ENCODE data around the gene CLTB. TPM values are rescaled to one million over a fixed set of nuclear protein-coding genes. Genes with fewer than 3 reads are reported as not detected.

The CLTB gene
- total RNA-seq, 4 donors from 2014 or later, result 183 to 233 (median 197) TPM

DNA sequence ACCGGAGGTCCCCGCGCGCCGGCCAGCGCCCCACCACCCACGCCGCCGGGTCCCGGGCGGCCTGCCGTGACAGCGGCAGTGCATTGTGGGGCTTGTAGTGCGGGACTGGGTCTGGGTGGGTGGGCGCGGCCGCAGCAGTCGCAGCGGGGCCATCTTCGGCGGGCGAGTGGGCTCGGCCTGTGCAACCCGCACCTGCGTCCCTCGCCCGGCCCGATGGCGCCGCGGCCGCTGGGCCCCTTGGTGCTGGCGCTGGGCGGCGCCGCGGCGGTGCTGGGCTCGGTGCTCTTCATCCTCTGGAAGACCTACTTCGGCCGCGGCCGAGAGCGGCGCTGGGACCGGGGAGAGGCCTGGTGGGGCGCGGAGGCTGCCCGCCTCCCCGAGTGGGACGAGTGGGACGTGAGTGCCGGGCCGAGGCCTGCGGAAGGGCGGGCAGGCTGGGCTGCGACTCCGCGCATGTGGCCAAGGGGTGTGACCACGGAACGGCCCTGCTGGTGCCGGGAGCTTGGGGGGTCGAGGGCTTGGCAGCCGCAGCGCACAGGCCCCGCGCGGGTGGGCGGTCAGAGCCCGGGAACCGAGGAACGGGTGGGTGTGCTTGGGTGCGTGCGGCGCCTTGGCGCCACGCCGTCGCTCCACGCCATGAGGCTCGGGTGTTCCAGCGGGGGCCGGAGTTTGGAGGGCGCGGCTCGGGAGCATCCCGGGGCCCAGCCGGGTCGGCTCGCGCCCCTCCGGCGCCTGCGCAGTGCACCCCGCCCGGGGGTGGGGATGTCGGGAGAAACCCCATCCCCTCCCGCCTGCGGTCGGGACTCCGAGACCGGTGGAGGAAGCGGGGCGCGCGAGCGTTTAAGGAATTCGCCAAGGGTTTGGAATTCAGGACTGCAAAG is 50.7 kb downstream of the CLTB start, which contains the start of gene ARL10:
ARL10 (plus strand) TSS at position 137 of the 881 bp plus-strand sequence; CDS start at position 214, 77 bp downstream.
- Histone ChIP-seq H3K9me3 (no peaks in the 10 kb centered on the region), H3K27me3 (no peaks in the 10 kb centered on the region), H3K27ac (peak within 1 kb of the TSS; percentile 63 to 87 (median 82)), H3K4me3 (peak within 1 kb of the TSS; percentile 61 to 92 (median 82)), H3K36me3 (peaks cover 0 to 35% (median 0%) of the 10 kb centered on the region in 3 donors), H3K4me1 (peaks cover 0 to 20% (median 8%) of the 10 kb centered on the region in 4 donors)
- WGBS, 2 donors, result 1% methylated on average over 15 to 73 of the region's 108 CpGs
- TF ChIP-seq, protein P1, sequence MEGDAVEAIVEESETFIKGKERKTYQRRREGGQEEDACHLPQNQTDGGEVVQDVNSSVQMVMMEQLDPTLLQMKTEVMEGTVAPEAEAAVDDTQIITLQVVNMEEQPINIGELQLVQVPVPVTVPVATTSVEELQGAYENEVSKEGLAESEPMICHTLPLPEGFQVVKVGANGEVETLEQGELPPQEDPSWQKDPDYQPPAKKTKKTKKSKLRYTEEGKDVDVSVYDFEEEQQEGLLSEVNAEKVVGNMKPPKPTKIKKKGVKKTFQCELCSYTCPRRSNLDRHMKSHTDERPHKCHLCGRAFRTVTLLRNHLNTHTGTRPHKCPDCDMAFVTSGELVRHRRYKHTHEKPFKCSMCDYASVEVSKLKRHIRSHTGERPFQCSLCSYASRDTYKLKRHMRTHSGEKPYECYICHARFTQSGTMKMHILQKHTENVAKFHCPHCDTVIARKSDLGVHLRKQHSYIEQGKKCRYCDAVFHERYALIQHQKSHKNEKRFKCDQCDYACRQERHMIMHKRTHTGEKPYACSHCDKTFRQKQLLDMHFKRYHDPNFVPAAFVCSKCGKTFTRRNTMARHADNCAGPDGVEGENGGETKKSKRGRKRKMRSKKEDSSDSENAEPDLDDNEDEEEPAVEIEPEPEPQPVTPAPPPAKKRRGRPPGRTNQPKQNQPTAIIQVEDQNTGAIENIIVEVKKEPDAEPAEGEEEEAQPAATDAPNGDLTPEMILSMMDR (IDR thresholded peaks at IDR 0.05), result no peak
- TF ChIP-seq POLR2A (IDR thresholded peaks at IDR 0.05), result peak in 1 of 2 donors; percentile 21
- DNase-seq (ENCODE audit: low spot score in 2 of 2), result no peak

DNA sequence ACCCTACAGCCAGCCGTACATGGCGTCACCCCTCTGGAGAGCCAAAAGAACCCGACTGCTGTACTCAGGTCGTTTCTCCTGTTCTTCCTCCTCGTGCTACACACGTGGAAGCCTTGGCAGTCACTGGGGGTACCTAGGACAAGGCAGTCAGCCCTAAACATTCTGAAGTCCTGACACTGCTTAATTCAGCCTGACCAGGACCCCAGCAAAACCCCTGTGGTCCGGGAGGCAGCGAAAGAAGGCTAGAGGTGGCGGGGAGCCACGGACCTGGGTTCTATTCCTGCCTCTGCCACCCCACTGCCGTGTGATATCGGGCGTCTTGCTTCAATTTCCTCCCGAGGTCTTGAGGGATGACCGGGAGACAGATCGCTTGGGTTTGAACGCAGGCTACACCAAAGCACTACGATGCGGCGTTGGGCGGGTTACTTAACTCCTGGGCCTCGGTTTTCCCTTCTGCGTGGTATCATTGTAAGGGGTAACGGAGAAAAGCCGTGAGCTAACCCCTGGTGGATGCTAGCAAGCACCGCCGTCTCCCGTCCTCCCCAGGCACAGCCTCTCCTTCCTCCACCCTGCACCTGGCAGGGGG is 51.5 kb downstream of the CLTB start:
- WGBS, 2 donors, result 27 to 32% methylated on average over 24 to 27 of the region's 28 CpGs
- Histone ChIP-seq H3K27me3 (no peaks in the 10 kb centered on the region), H3K27ac (peak overlapping the region; percentile 63 to 87 (median 82)), H3K36me3 (peaks cover 0 to 28% (median 0%) of the 10 kb centered on the region in 3 donors), H3K9me3 (no peaks in the 10 kb centered on the region), H3K4me3 (peak overlapping the region; percentile 61 to 92 (median 82)), H3K4me1 (peaks cover 0 to 27% (median 14%) of the 10 kb centered on the region in 4 donors)
- TF ChIP-seq, protein P1 (IDR thresholded peaks at IDR 0.05), result no peak
- no peak for TF ChIP-seq POLR2A (IDR thresholded peaks at IDR 0.05)
- no peak for TF ChIP-seq EP300 (IDR thresholded peaks at IDR 0.05)
- no peak for DNase-seq (ENCODE audit: low spot score in 2 of 2)

DNA sequence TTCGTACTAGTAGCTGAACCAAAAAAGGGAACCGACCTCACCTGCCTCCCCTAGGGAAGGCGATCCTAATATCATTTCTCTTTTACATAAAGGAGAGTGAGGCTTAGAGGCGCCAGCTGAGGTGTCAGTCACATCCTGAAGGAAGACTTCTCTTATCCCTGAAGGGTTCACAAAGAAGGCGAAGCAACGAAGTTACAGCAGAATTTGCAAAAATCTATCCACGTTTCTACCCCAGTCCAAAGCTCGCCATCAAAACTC is 54.2 kb downstream of the CLTB start:
- TF ChIP-seq EP300 (IDR thresholded peaks at IDR 0.05) (no peak), POLR2A (IDR thresholded peaks at IDR 0.05) (no peak)
- TF ChIP-seq, protein P1 (IDR thresholded peaks at IDR 0.05), result no peak
- DNase-seq (ENCODE audit: low spot score in 2 of 2), result no peak
- 67 to 75% methylated on average over 8 of the region's 8 CpGs for WGBS, 2 donors
- Histone ChIP-seq H3K9me3 (no peaks in the 10 kb centered on the region), H3K36me3 (peaks cover 0 to 20% (median 0%) of the 10 kb centered on the region in 3 donors), H3K4me3 (peak overlapping the region; percentile 65 to 99 (median 78)), H3K27ac (peak overlapping the region in 3 of 4 donors; percentile 22 to 89 (median 79)), H3K27me3 (no peaks in the 10 kb centered on the region), H3K4me1 (peaks cover 0 to 49% (median 14%) of the 10 kb centered on the region in 4 donors)

DNA sequence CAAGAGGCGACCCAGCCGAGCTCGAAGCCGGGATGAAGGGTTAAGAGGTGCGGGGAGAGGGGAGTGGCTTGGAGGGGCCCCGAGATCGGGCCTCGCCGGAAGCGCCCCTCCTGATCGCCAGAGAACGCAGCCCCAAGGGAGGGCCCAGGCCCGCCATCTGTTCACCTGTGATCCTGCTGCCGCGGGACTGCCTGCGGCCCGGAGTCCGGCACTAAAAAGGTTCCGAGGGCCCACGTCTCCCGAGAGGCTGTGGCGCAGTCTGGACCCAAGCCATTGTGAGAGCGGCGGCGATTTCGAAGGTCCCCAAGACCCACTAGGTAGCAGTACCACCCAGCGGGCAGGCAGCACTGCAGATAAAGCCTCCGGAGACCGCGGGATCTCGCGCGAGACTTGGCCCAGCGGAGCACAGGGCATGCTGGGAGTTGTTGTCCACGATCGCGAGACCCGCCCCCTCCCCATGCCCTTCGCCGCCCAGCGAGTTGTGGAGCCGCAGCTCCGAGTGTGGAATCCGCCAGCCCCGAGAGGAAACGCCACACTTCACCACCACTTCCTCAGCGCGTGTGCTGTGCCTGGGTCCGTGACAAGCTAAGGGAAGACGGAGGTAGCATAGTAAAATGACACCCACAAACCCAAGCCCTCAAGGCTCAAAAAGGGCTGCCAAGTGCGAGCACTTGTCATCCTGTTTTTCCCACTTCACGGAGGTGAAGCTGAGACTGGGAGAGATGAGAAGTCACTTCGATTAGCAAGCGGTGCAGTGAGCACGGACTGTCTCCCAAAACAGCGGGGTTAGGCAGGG is 54.7 kb downstream of the CLTB start, which contains the start of gene KIAA1191:
KIAA1191 (minus strand) TSS at position 328 of the 796 bp plus-strand sequence. CDS start 2,256 bp downstream, outside the sequence.
- Histone ChIP-seq H3K4me3 (peak within 1 kb of the TSS; percentile 65 to 99 (median 78)), H3K27ac (peak within 1 kb of the TSS; percentile 22 to 89 (median 82)), H3K27me3 (no peaks in the 10 kb centered on the region), H3K9me3 (no peaks in the 10 kb centered on the region), H3K36me3 (peaks cover 0 to 24% (median 0%) of the 10 kb centered on the region in 3 donors), H3K4me1 (peaks cover 0 to 48% (median 14%) of the 10 kb centered on the region in 4 donors)
- 1 to 3% methylated on average over 30 to 40 of the region's 56 CpGs for WGBS, 2 donors
- TF ChIP-seq EP300 (IDR thresholded peaks at IDR 0.05) (peak; percentile 30 to 92), POLR2A (IDR thresholded peaks at IDR 0.05) (peak in 1 of 2 donors; percentile 74)
- TF ChIP-seq, protein P1 (IDR thresholded peaks at IDR 0.05), result peak in 4 of 5 experiments; percentile 8 to 38 (median 18)
- peak; percentile 86 for DNase-seq (ENCODE audit: low spot score in 2 of 2)

Measured in tibial nerve (tissue), 4 donors.